GM19193 (cell line): ENCODE data around the gene PRKCB.

Experiments used
- POLR2A ChIP-seq: IDR thresholded peaks from 4 replicates; pipeline ENCODE4 v1.6.1; 2011; ENCODE audit not compliant: insufficient read depth, insufficient read length; ENCODE audit errors: extremely low read depth

Gene PRKCB

GRCh38 chr16:24257958-24258357 lies 422.2 kb downstream of the PRKCB start:
- no peak for TF ChIP-seq POLR2A

- TF ChIP-seq POLR2A = no peak
Measured at GRCh38 chr16:24258791-24259190, 423.0 kb downstream of the PRKCB start.

GRCh38 chr16:24262816-24263215 lies 427.0 kb downstream of the PRKCB start:
- TF ChIP-seq POLR2A = no peak
